H1 (cell line): ENCODE results near the gene PRDM1. TPM values are rescaled to one million over a fixed set of nuclear protein-coding genes. Genes with fewer than 3 reads are reported as not detected.

Experiments used
- EGR1 ChIP-seq: IDR thresholded peaks from 2 replicates; pipeline ENCODE4 v1.6.1; 2011; ENCODE audit warnings: low read depth, low read length, borderline replicate concordance
- polyA plus RNA-seq, 7 experiments: library from polyadenylated mRNA; depleted of rRNA in 3 of 7; stranded (reverse) in 5 of 7; unstranded in 2 of 7; fragments of >200 nt in 5 of 7; fragments of 200-250 nt in 2 of 7; gene quantifications; 1 replicate in 5 of 7; 2 replicates in 1 of 7; 4 replicates in 1 of 7; pipeline versions ENCODE4 v1.2.1 to v1.2.3, GENCODE V29; 2011 to 2013; ENCODE audit warnings: missing spikeins in 2 of 7, mixed read lengths in 2 of 7
- total RNA-seq: library from RNA; stranded (reverse); fragmentation: NEBNext Ultra II Directional; extraction: Animal tissue kit (Norgen Biotek cat#: 25700); gene quantifications from 2 replicates; pipeline ENCODE4 v1.2.1, GENCODE V29; 2021

The PRDM1 gene
- total and polyA plus RNA-seq, 2 of the 8 experiments (the other 6 are each of a cell fraction or from before 2014, with no cell fraction given) = 0.21 to 0.74 TPM

DNA sequence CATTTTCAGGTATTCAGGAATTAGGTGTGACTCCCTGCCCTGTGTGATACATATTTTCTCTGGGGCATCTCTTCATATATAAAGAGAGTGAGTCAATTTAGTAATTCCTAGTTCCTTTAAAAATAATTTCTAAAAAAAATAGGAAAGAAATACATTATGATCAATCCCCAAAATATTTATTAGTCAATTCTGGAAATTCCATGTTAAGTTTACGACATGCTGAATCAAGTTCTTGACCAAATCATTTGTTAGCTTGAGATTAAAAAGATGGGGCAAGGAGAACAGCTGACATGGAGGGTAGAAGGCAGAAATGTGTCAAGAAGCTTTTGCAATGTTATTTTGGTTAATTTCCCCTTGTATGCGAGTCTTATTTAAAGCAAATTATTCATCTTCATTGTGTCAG lies 22.7 kb upstream of the PRDM1 start (continued):
- TF ChIP-seq EGR1 = no peak
- TF ChIP-seq, all 59 proteins: peak for 0
